ENCODE measurements around the gene SHF.

The SHF gene

GRCh38 chr15:45148076-45149059 lies 39.4 kb downstream of the SHF start:
- no peak overlapping the region for H3K4me3 ChIP-seq (ENCODE audit: low read depth, low read length)
- TF ChIP-seq, protein P1, sequence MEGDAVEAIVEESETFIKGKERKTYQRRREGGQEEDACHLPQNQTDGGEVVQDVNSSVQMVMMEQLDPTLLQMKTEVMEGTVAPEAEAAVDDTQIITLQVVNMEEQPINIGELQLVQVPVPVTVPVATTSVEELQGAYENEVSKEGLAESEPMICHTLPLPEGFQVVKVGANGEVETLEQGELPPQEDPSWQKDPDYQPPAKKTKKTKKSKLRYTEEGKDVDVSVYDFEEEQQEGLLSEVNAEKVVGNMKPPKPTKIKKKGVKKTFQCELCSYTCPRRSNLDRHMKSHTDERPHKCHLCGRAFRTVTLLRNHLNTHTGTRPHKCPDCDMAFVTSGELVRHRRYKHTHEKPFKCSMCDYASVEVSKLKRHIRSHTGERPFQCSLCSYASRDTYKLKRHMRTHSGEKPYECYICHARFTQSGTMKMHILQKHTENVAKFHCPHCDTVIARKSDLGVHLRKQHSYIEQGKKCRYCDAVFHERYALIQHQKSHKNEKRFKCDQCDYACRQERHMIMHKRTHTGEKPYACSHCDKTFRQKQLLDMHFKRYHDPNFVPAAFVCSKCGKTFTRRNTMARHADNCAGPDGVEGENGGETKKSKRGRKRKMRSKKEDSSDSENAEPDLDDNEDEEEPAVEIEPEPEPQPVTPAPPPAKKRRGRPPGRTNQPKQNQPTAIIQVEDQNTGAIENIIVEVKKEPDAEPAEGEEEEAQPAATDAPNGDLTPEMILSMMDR (IDR thresholded peaks at IDR 0.05; ENCODE audit: low read depth, low read length, missing control alignments) = no peak
- in situ Hi-C loops (cut with HindIII; ENCODE audit: low sequenced_read_pairs) = no loop called here
- no peak for DNase-seq (ENCODE audit: low read depth)

DNA sequence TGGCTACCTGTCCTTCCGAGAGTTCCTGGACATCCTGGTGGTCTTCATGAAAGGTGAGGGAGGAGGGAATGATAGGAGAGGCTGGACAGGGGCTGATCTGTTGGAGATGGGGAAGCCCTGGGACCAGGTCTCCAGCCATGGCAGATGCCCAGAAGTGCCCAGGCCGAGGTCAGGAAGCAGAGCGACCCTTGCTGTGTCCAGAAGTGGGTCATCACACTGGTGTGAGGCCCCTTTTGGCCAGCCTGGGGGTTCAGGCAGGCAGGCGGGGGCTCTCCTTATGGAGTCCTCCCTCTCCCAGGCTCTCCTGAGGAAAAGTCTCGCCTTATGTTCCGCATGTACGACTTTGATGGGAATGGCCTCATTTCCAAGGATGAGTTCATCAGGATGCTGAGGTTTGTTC lies 40.2 kb downstream of the SHF start:
- in situ Hi-C loops (cut with HindIII; ENCODE audit: low sequenced_read_pairs) = no loop called here
- TF ChIP-seq, protein P1 (IDR thresholded peaks at IDR 0.05; ENCODE audit: low read depth, low read length, missing control alignments) = no peak
- no peak for DNase-seq (ENCODE audit: low read depth)

DNA sequence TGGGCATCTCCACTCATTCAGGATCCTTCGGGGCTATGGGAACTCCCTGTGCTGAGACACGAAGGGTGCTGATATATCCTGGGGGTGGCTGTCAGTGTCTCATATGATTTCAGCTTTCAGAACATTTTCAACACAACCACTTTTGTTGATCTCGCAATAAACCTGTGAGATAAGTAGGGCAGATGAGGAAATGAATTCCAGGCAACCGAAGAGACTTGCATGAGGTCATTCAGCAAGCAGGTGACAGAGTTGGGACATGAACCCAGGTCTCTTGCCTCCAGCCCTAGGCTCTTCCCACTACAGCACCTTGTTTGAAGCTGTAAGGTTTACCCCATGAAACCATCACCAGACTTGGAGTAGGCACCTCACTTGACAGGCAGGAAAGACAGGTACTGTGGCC lies 41.4 kb downstream of the SHF start:
- in situ Hi-C loops (cut with HindIII; ENCODE audit: low sequenced_read_pairs) = no loop called here
- TF ChIP-seq, protein P1 (IDR thresholded peaks at IDR 0.05; ENCODE audit: low read depth, low read length, missing control alignments) = no peak
- DNase-seq (ENCODE audit: low read depth) = no peak

More for the DNA sequence above, 40.2 kb downstream of the SHF start:
- H3K4me3 ChIP-seq (ENCODE audit: low read depth, low read length) = no peak overlapping the region

GRCh38 chr15:45144775-45145174 lies 43.0 kb downstream of the SHF start:
- no peak for DNase-seq (ENCODE audit: low read depth)
- H3K4me3 ChIP-seq (ENCODE audit: low read depth, low read length) = no peak overlapping the region
- TF ChIP-seq, protein P1 (IDR thresholded peaks at IDR 0.05; ENCODE audit: low read depth, low read length, missing control alignments) = no peak
- in situ Hi-C loops (cut with HindIII; ENCODE audit: low sequenced_read_pairs) = no loop called here

More for the DNA sequence above, 41.4 kb downstream of the SHF start:
- no peak overlapping the region for H3K4me3 ChIP-seq (ENCODE audit: low read depth, low read length)

DNA sequence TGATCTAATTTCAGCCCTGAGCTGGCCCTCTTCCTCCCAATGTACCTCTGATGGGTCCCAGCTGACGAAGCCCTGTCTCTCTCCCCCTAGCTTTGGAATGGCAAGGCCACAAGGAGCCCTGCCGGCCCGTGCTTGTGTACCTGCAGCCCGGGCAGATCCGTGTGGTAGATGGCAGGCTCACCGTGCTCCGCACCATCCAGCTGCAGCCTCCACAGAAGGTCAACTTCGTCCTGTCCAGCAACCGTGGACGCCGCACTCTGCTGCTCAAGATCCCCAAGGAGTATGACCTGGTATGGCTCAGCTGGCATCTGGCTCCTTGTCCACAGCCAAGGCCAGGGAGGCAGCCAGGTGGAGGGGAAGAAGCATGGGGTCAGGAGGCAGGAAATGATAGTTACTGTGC lies 43.8 kb downstream of the SHF start:
- in situ Hi-C loops (cut with HindIII; ENCODE audit: low sequenced_read_pairs) = no loop called here
- no peak overlapping the region for H3K4me3 ChIP-seq (ENCODE audit: low read depth, low read length)
- no peak for DNase-seq (ENCODE audit: low read depth)
- TF ChIP-seq, protein P1 (IDR thresholded peaks at IDR 0.05; ENCODE audit: low read depth, low read length, missing control alignments) = no peak

DNA sequence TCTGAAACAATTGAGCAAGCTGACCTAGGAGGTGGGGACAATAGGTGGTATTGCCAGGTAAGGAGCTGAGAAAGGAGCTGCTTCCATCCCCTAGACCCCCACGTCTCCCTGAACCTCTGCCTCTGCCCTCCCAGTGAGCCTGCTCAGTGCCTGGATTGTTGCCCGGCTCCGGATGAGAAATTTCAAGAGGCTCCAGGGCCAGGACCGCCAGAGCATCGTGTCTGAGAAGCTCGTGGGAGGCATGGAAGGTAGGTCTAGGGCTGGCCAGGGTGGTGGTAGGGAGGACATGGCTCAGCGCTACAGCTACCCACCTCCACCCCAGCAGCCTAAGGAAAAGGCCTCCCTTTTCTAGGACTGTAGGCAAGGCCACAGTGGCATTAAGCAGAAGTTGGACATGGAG lies 44.7 kb downstream of the SHF start:
- TF ChIP-seq, protein P1 (IDR thresholded peaks at IDR 0.05; ENCODE audit: low read depth, low read length, missing control alignments) = no peak
- H3K4me3 ChIP-seq (ENCODE audit: low read depth, low read length) = no peak overlapping the region
- DNase-seq (ENCODE audit: low read depth) = no peak
- in situ Hi-C loops (cut with HindIII; ENCODE audit: low sequenced_read_pairs) = no loop called here
